Suprapubic skin (tissue), 4 donors: ENCODE measurements around the gene CRTAC1.

Experiments used
- EP300 ChIP-seq: sonication (generic); formaldehyde crosslinking; IDR thresholded peaks from one replicate; pipeline ENCODE4 v1.6.1; 2017; ENCODE audit warnings: antibody characterized with exemption
- POLR2A ChIP-seq, 2 donors: fragments of 450-650 bp; IDR thresholded peaks; one replicate each; pipeline ENCODE4 v1.6.1; 2017; ENCODE audit warnings: antibody characterized with exemption in 2 of 2, mild to moderate bottlenecking in 2 of 2, moderate library complexity in 2 of 2
- POLR2AphosphoS5 ChIP-seq, 3 donors: sonication (generic); formaldehyde crosslinking; IDR thresholded peaks; one replicate each; pipeline ENCODE4 v1.6.1; 2017; ENCODE audit warnings: antibody characterized with exemption in 3 of 3
- TF ChIP-seq, protein P1 (sequence below), 2 donors: fragments of 200-600 bp in 1 of 2; fragments of 450-650 bp in 1 of 2; sonication (generic) in 1 of 2; IDR thresholded peaks; one replicate each; pipeline ENCODE4 v1.5.1; 2016 to 2019; ENCODE audit warnings: antibody characterized with exemption in 2 of 2, mild to moderate bottlenecking in 1 of 2, moderate library complexity in 1 of 2

DNA sequence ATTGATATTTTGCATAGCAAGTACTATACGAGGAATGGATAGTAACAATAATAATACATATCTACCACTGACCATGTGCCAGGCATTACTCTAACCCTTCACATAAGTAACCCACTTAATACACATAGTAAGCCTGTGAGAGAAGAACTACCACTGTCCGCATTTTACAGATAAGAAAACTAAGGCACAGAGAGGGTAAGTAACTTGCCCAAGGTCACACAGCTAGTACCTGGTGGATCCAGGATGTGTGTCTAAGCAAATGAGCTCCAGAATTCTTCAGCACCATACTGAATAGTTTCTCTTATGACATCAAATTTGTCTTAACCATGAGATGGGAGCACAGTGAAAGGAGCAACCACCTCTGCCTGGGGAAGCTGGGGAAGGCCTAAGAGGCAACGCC is 10.2 kb downstream of the CRTAC1 start:
- TF ChIP-seq, protein P1, sequence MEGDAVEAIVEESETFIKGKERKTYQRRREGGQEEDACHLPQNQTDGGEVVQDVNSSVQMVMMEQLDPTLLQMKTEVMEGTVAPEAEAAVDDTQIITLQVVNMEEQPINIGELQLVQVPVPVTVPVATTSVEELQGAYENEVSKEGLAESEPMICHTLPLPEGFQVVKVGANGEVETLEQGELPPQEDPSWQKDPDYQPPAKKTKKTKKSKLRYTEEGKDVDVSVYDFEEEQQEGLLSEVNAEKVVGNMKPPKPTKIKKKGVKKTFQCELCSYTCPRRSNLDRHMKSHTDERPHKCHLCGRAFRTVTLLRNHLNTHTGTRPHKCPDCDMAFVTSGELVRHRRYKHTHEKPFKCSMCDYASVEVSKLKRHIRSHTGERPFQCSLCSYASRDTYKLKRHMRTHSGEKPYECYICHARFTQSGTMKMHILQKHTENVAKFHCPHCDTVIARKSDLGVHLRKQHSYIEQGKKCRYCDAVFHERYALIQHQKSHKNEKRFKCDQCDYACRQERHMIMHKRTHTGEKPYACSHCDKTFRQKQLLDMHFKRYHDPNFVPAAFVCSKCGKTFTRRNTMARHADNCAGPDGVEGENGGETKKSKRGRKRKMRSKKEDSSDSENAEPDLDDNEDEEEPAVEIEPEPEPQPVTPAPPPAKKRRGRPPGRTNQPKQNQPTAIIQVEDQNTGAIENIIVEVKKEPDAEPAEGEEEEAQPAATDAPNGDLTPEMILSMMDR (IDR thresholded peaks at IDR 0.05): no peak
- TF ChIP-seq POLR2A (IDR thresholded peaks at IDR 0.05): no peak
- no peak for TF ChIP-seq POLR2AphosphoS5 (IDR thresholded peaks at IDR 0.05)
- no peak for TF ChIP-seq EP300
